NCI-H446 treated with DMSO at 0.1 percent for 48 hours (cell line): ENCODE data around the gene PSORS1C1.
"Not testable (repeated sequence)": the region's sequence is repeated elsewhere in the genome, so short reads cannot be mapped to it uniquely, and the experiment has no call there.

Source experiments
- DNase-seq: peaks from one replicate; lab custom pipeline; 2025; lab: John Stamatoyannopoulos, UW

Gene PSORS1C1, protein sequence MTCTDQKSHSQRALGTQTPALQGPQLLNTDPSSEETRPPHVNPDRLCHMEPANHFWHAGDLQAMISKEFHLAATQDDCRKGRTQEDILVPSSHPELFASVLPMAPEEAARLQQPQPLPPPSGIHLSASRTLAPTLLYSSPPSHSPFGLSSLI

DNA sequence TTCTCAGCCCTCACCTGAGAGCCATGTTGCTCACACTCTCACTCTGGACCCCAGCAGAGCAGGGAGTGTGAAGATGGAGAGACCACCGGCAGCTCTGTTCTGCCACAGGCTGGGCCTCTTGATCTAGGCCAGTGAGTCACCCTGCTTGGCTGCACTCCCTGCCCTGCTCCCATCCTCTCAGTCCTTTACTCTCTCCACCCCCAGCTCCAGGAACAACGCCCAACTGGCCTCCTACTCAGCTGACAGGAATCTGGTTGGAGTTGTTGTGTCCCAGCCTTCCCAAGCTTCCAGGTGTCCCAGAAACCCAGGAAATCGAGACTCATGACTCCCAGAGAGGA lies at the start of gene PSORS1C1:
TSS of gene PSORS1C1 (plus strand) at position 260 of the 338 bp plus-strand sequence. CDS start 14,833 bp downstream, outside the sequence.
- no peak for DNase-seq

DNA sequence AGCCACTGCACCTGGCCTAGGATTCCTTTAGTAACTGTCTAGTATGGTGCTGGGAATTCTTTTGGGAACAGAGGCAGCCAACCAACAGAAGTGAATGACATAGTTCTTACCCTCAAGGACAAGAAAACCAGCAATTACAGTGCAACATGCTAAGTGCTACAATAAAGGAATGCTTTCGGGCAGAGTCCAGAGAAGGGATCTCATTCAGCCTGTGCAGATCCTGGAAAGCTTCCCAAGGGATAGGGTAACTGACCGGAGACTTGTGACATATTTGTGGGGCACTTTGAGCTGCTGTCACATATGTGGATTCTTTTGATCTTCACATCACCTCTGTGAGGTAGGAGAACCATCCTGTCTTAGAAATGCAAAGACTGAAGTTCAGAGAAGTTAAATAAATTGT lies 49.0 kb upstream of the PSORS1C1 start:
- DNase-seq = no peak

DNA sequence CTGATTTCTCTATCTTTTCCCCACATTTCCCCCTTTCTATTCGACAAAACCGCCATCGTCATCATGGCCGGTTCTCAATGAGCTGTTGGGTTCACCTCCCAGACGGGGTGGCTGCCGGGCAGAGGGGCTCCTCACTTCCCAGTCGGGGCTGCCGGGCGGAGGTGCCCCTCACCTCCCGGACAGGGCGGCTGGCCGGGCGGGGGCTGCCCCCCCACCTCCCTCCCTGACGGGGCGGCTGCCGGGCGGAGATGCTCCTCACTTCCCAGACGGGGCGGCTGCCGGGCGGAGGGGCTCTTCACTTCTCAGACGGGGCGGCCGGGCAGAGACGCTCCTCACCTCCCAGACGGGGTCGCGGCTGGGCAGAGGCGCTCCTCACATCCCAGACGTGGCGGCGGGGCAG lies 47.6 kb upstream of the PSORS1C1 start:
- DNase-seq = not testable (repeated sequence)

DNA sequence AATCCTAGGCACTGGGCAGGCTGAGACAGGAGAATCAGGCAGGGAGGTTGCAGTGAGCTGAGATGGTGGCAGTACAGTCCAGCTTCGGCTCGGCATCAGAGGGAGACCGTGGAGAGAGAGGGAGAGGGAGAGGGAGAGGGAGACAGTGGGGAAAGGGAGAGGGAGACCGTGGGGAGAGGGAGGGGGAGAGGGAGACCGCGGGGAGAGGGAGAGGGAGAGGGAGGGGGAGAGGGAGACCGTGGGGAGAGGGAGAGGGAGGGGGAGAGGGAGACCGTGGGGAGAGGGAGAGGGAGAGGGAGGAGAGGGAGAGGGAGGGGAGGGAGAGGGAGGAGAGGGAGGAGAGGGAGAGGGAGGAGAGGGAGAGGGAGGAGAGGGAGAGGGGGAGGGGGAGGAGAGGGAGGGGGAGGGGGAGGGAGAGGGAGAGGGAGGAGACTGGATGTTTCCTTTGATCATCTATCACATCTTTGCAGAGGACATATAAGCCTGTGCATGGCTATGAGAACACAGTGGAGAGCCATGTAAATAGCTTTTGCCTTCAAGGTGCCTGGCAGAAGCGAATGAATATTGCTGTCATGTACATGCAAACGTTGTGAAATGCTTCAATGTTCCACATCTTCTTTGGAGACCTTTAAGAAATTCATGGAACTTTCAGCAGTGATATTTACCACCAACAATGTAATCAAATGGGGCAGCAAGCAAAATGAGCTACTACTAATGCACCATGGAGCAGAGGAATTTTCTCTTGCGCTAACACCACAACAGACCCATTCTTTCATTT lies 46.5 kb upstream of the PSORS1C1 start:
- not testable (repeated sequence) for DNase-seq

DNA sequence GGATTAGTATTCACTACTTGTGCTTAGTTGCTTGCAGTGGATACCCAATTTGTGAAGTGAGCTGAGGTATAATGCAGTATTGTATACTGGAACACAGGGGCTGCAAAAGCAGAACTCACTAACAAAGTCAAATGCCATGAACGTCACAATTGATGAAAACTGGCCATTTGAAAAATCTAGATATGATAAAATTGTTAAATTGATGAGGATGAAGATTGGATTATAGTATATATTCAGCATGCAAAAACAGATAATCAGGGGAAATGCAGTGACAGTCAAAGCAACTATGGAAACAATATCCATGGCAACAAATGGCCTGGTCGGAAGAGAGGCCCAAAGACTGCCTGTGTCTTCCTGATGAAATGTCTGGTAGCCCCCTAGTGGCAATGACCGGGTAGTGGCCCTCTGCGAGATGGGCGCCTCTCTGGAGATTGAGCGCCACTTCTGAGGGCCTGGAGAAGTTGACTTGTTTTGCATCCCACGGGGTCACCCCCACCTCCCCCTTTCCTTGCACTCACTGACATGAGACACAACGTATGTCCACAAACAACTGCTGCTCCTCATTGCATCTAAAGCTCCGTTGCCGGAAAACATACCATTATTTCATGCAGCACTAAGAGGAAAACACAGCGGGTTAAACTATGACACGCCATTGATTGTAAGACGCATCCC lies 45.8 kb upstream of the PSORS1C1 start:
- peak; percentile 69 for DNase-seq

DNA sequence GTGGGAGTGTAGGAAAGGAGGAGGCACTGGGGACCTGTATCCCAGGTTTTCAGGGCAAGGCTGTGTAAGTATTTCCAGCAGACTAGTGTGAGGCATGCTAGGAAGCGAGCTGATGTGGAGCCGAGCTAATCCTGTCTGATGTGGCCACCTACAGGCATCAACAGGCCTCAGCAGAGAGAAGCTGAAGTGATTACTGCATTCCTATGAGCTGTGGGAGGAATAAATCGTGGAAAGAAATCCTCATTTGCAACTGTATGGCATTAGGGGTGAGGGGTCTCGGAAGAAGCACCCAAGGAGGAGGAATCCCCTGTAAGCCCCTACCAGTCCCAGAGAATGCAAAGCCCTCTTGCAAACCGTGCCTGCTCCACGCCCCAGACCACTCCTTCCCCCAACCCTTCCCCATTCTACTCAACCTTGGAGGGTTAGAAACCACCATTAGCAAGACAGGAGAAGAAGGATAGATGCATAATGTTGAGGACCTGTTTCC lies 43.8 kb upstream of the PSORS1C1 start:
- peak; percentile 8 for DNase-seq

DNA sequence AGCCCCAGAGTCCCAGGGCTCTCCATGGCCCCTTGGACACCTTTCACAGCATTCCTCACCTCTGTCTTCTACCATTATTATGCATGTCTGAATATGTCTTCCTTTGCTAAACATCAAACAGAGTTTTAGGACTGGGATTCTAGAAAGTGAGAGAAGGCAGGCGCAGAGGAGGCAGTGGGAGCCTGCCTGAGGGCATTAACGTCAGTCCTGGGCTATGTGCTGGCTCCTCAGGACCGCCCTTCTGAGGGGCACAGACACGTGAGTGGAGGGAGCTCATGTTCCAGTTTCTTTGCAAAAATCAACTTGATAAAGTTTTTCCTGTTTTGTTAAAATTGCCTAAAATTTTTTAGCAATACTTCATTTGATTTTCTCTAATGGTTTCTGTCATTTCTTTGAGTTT lies 40.2 kb upstream of the PSORS1C1 start:
- no peak for DNase-seq

DNA sequence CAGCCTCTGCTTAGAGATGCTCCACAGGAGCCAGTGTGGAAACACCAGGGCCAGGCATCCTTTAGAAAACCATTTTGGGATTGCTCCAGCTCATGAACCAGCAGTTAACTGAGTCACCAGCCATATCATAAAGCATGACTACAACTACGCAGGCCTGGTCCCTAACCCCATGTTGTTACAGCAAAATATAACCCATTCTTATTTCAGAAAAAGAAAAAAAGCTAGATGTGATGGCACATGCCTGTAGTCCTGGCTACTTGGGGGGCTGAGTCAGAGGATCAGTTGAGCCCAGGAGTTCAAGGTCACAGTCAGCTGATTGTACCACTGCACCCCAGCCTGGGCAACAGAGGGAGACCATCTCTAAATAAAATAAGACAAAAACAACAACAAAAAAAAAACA lies 39.1 kb upstream of the PSORS1C1 start:
- DNase-seq = no peak

DNA sequence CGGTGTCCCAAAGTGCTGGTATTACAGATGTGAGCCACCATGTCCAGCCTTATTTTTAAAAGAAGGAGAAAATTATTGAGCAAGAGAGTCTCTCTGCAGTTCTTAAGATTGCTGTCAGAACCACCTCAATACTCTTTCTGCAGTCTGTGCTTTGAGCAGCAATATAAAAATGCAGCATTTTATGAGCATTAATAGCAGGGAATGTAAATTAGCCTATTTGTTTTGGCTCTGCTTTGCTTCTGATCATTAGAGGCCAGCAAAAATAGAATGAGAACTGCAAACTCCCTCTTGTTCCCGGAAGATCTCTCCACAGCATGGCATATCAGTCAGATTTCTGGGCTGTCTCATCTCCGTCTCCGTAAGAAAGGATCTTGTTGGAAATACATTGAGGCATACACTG lies 38.0 kb upstream of the PSORS1C1 start:
- DNase-seq = no peak

DNA sequence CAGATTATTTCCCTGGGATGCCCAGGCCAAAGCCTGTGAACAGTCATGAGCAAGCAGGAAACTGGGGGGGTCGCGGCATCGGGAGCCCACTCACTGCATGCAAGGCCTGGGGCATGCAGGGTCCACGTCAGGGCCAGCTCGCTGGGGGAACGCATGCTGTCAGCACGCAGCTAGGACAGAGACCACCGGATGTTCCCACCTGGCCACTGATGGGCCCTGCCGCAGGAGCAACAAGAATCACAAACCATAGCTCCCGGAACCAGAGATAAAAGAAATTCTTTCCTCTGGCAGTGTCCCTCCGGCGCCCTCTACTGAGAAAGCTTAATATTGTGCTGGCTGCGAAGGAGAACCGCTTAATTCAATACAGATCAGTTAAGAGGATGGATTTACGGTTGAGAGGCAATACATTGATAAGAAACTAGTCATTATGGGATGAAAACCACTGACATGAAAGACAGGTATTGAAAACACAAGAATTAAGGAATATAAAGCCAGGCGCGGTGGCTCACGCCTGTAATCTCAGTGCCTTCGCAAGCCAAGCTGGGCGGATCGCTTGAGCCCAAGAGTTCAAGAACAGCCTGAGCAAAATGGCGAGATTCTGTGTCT lies 34.8 kb upstream of the PSORS1C1 start:
- DNase-seq = peak; percentile 7

DNA sequence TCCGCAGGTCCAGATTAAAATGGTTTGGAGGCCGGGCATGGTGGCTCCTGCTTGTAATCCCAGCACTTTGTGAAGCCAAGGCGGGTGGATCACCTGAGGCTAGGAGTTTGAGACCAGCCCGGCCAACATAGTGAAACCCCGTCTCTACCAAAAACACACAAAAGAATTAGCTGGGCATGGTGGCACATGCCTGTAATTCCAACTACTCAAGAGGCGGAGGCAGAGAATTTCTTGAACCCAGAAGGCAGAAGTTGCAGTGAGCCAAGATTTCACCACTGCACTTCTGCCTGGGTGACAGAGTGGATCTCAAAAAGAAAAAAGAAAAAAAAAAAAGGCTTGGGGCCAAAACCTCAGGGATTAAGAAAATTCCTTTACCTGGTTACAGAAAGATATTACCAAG lies 32.7 kb upstream of the PSORS1C1 start:
- no peak for DNase-seq

DNA sequence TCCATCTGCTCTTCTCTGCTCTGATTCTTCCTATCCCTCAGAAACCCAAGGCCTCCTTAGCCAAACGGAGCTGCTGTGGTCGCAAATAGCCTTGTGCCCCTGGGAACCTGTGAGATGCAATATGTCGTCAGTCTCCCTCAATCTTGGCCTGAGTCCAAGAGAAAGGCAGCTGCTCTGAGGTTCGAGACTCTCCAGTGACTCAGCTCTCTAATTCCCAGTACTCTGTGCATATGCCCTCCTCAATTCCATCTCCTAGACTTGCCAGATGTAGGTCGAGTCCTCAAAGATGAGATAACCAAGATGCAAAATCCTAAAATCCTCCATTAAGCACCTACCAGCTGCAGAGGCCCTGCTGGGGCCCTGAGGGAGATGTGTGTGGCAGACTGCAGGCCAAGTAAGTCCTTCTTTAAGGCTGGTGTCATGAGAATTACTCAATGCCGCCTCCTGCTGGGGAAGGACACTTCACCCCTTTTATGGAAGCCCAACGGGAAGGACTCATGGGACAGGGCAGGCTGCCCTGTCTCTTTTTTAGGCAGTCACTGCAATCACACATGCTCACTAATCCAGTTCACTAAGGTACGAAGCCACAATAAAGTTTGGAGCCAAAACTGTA lies 30.8 kb upstream of the PSORS1C1 start:
- peak; percentile 22 for DNase-seq

DNA sequence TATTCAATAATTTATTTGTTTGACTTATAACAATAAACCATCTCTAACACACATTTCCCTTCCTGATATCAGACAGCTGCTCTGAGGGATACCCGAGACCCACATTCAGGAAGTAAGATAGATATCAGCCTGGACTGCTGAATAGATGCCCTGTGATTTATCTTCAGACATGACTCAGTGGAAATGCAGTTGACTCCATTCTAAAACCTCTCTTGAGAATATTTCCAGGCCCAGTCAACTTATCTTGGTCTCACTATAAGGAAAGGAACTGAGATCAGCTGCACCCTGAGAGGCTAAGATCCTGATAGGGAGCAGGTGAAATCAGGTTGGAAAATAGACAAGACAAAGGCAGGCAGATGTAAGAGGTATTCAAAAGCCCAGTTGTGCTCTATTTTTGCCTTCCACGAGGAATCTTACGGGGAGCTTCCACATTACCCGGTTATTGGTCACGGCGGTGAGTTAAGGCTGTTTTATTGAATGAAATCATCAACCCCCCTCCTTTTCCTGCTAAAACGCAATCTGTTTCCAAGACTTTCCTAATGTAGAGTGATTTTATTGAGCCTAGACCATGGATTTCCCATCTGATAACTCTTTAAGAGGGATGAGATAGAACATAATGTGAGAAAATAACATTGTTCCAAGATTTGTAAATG lies 27.7 kb upstream of the PSORS1C1 start:
- DNase-seq = no peak

DNA sequence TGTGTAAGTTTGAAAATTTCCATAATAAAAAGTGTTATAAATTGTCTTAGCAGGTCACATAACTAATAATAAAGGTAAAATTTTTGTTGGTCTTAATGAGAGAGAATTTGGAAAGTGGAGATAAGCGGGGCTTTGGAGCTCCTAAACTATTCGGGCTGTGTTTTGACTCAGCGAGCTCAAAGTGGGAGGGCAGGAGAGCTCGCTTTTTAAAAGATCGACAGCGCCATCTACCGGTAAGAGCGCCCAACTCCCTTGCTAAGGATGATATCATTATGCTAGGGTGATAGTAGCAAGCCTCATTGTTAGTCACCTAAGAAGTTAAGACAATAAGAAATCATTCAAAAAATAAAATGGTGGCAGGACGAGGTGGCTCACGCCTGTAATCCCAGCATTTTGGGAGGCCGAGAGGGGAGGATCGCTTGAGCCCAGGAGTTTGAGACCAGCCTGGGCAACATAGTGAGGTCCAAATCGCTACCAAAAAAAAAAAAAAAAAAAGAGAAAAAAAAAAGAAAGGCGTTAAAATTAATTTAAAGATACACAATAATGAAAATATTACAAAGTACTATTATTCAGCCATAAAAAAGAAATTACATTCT lies 27.0 kb upstream of the PSORS1C1 start:
- peak; percentile 47 for DNase-seq

DNA sequence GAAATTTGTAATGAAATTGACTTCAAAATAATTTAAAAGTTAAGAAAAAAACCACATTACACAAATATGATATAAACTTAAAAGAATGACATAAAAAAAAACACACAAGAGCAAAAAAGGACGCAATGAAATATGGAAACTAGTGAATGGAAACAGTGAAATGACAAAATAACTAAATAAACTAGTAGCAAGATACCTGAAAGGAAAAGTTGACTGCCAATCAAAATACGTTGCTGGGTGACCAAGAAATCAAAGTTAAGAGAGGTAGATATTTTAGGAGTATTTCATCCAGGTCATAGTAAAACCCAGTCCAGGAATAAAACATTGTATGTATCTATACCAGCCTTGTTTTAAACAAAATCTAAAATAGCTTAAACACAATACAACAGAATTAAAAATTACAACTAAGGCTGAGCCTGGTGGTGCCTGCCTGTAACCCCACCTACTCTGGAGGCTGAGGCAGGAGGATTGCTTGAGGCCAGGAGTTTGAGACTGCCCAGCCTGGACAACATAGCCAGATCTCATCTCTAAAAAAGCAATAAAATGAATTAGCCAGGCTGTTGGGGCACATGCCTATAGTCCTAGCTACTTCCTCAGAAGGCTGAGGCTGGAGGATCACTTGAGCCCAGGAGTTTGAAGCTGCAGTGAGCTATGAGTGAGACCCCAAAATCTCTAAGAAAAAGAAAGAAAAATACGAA lies 24.2 kb upstream of the PSORS1C1 start:
- DNase-seq = no peak

DNA sequence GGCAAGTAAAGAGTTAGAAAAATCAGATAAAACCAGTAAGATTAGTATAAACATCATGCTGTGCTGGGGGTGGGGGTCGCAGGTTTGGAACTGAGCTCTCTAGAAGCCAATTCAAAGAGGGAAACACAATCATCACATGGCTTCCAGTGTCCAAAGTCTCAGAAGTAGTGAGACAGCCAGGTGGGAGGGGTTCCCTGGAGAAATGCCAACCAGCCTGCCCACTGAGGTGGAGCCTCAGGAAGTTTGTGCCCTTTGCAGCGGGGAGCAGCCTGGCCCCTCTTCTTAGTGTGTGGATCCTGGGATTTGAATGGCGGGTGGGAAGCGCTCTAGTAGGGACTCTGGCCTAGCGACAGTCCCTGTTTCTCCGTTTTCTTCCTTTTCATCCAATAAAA lies 23.6 kb upstream of the PSORS1C1 start:
- DNase-seq = no peak

DNA sequence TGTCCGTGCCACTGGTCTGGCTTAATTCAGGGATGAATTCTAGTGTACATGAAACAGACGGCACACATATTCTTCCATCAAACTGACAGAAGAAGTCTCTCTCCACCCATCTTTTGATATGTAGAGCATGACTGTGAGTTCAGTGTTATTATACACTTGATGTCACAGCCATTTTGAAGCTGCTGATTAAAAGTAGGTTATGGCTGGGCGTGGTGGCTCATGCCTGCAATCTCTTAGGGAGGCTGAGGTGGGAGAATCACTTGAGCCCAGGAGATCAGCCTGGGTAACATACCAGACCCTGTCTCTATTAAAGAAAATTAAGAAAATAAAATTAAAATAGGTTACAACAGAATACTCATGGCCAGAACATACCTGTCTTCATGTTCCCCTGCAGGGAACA lies 22.9 kb upstream of the PSORS1C1 start:
- no peak for DNase-seq

DNA sequence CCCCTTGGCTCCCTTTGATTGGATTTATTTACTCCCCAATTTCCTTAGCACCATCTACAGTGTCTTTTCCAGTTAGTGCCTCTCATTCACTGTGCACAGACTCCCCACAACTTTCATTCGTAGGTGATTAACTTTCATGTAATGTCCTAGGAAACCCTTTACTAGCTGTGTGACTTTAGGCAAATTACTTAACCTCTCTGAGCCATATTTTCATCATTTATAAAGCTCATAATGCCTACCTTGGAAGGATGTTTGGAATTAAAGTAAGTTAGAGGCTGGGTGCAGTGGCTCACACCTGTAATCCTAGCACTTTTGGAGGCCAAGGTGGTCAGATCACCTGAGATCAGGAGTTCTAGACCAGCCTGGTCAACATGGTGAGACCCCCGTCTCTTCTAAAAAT lies 22.4 kb upstream of the PSORS1C1 start:
- no peak for DNase-seq

DNA sequence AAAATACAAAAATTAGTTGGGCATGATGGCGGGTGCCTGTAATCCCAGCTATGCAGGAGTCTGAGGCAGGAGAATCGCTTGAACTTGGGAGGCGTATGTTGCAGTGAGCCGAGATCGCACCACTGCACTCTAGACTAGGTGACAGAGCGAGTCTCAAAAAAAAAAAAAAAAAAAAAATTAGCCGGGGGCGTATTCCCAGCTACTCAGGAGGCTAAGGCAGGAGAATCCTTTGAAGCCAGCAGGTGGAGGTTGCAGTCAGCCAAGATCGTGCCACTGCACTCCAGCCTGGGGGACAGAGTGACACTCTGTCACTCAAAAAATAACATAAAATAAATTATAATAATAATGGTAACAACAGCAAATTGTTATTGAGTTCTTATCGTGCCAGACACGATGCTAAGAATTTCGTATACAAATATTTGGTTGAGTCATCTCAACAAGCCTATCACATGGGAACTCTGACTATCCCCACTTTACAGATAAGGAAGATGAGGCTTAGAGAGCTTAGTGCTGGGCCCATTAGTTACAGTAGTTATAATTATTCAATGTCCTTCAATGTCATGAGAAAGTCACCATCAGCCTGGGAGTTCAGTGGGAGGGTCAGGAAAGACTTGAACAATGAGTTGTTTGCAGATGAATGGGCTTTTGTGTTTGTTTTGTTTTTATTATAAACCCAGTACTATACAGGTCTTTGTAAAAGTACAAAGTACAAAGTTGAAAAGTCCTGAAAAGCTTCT lies 21.7 kb upstream of the PSORS1C1 start:
- DNase-seq = no peak

DNA sequence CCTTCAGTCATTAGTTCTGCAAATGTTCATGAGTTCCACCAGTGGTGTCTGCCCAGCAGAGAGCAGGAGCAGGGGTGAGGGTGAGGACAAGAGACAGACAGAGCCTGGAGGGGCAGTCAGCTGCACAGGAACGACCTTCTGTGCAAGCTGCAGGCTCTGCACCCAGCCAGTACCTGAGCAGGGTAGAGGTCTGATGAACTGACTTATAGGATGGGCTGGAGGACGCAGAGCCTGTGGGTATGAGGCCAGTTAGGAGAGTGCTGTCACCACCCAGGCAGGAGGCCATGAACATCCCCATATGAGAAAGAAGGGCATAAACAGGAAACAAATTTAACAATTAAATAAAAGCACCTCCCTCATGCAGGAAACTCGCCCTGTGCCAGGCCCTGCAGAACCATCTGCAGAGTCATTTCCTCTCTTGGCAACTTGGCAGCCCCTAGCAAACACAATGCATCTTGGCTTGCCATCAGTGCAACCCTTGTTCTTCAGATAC lies 20.2 kb upstream of the PSORS1C1 start:
- DNase-seq = no peak
